Omental fat pad (tissue), 4 donors: Measurements from ENCODE around the gene WDR90. TPM values are rescaled to one million over a fixed set of nuclear protein-coding genes. Genes with fewer than 3 reads are reported as not detected.

ENCODE experiments used
- ATAC-seq: fragments of 150-250 bp; one replicate; pipeline ENCODE4 v1.9.1; 2016; ENCODE audit warnings: mild to moderate bottlenecking, moderate library complexity; ENCODE audit not compliant: low FRiP score
- DNase-seq: peaks from one replicate; pipeline ENCODE4 v3.0.0-alpha.2; 2019; ENCODE audit warnings: low spot score
- total RNA-seq, 4 donors: library from RNA; depleted of rRNA; stranded (reverse); fragments of >200 nt; gene quantifications; one replicate each; pipeline ENCODE4 v1.1.0, GENCODE V29; 2016
- TF ChIP-seq, protein P1 (sequence below), 3 donors: fragments of 450-650 bp; IDR thresholded peaks; one replicate each; pipeline ENCODE4 v1.5.1; 2016 to 2017; ENCODE audit warnings: antibody characterized with exemption in 3 of 3, mild to moderate bottlenecking in 3 of 3, moderate library complexity in 2 of 3

Gene WDR90
- total RNA-seq, 4 donors from 2014 or later, result 7.0 to 25.1 (median 21.2) TPM

DNA sequence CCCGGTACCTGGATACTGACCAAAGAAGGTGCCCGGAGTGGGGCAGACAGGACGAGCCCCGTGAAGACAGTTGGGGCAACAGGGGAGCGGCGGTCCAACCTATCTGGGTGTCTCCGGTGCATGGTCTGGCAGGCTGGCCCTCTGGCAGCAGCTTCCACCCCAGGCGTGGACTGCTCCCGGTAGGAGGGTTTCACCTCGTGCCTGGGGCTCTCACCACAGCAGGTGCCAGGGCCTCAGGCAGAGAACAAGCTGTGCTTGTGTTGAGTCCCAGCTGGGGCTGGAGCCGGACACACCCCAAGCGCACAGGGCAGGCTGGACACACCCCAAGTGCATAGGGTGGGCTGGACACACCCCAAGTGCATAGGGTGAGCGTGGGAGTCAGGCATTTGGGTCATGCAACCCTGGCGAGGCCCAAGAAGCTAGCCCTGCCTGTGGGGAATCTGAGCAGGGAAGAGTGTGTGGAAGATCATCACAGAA, 57.9 kb downstream of the WDR90 start:
- DNase-seq (no peak), ATAC-seq (no peak)
- TF ChIP-seq, protein P1, sequence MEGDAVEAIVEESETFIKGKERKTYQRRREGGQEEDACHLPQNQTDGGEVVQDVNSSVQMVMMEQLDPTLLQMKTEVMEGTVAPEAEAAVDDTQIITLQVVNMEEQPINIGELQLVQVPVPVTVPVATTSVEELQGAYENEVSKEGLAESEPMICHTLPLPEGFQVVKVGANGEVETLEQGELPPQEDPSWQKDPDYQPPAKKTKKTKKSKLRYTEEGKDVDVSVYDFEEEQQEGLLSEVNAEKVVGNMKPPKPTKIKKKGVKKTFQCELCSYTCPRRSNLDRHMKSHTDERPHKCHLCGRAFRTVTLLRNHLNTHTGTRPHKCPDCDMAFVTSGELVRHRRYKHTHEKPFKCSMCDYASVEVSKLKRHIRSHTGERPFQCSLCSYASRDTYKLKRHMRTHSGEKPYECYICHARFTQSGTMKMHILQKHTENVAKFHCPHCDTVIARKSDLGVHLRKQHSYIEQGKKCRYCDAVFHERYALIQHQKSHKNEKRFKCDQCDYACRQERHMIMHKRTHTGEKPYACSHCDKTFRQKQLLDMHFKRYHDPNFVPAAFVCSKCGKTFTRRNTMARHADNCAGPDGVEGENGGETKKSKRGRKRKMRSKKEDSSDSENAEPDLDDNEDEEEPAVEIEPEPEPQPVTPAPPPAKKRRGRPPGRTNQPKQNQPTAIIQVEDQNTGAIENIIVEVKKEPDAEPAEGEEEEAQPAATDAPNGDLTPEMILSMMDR (IDR thresholded peaks at IDR 0.05), result no peak

DNA sequence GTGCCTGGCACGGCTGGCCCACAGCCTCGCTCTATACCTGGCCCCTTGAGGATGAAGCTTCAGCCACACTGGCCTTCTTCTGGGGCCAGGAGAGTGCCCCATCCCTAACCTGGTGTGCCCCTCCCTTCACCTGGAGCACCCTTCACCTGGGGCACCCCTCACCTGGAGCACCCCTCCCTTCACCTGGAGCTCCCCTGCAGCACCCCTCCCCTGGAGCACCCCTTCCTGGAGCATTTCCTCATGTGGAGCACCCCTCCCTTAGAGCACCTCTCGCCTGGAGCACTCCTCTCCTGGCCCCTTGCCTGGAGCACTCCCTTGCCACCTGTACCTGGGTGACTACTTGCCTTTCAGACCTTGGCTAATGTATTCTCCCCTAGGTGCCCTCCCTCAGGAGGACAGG, 58.9 kb downstream of the WDR90 start:
- ATAC-seq (no peak), DNase-seq (no peak)
- TF ChIP-seq, protein P1 (IDR thresholded peaks at IDR 0.05), result no peak

DNA sequence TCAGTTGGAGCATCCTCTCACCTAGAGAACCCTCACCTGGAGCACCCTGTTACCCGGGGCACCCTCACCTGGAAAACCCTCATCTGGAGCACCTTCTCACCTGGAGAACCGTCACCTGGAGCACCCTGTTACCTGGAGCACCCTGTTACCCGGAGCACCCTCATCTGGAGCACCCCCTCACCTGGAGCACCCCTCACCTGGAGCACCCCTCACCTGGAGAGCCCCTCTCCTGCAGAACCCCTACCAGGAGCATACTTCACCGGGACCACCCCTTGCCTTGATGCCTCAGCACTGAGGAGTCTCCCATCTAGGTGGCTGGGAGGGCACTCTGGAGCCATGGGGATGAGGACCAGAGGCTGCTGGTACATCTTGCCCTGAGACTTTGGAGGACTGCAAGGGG, 59.8 kb downstream of the WDR90 start:
- ATAC-seq (no peak), DNase-seq (no peak)
- TF ChIP-seq, protein P1 (IDR thresholded peaks at IDR 0.05), result no peak

DNA sequence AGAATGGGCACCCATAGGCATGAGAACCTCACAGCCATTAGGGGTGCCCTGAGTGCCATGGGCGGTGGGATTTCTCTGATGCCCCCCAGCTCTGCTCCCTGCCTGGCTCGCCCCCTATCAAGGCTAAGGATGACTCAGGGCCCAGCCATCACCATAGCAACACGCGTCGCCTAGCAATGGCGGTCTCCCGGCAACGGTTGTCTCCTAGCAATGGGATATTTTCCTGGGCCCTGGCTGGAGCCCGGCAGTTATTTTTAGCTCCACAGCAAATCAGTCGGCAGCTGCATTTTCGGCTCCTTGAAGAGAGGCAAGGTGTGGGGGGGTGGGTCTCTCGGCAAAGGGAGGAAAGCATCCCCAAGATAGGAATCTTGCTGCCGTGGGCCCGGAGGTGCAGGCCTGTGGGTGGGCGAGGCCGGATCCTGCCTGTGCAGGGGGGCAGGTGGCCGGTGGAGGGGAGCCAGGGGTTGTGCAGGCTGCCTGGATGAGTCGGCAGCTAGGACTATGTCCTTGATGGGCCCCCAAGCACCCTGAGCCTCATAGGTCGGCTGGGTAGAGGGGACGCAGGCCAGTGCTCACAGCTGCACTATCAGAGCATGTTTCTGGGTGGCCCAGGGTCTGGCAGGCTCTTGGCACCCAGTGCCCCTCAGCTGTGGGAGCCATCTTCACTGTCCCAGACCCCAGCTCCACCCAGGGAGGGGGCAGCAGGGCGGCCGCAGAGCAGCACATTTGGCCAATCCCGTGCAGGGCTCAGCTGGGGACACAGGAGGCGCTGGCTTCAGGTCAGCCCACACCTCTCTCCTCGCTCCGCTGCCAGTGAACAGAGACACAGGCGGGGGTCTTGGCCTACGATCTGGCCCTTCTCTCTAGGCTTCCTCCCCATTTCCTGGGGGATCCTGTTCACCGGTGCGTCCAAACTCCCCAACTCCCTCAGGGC, 60.7 kb downstream of the WDR90 start:
- DNase-seq (no peak), ATAC-seq (no peak)
- TF ChIP-seq, protein P1 (IDR thresholded peaks at IDR 0.05), result no peak

DNA sequence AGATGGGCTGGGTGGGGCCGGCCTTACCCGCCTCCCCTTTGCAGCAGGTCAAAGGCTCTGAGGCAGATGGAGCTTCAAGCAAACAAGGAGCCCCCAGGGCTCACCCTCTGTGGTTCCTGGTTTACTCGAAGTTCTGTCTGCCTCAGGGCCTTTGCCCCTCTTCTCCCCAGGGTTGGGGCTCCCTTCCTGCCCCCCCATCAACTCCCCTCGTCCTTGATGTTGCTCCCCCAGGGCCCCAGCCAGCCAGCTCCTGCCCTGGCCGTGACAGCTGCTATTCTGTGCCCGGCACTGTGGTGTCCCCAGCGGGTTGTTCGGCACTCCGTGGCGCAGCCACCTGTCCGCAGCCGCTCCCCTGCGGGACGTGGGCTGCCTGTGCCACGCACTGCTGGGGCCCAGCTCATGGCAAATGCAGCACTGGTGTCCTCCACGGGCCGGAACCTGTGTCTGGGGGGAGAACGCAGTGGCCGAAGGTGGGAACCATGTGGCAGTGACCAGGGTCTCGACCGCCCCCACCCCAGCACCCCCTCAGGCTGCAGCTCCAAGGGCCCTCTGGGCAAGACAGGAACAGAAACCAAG, 61.4 kb downstream of the WDR90 start:
- TF ChIP-seq, protein P1 (IDR thresholded peaks at IDR 0.05), result no peak
- ATAC-seq (no peak), DNase-seq (no peak)

DNA sequence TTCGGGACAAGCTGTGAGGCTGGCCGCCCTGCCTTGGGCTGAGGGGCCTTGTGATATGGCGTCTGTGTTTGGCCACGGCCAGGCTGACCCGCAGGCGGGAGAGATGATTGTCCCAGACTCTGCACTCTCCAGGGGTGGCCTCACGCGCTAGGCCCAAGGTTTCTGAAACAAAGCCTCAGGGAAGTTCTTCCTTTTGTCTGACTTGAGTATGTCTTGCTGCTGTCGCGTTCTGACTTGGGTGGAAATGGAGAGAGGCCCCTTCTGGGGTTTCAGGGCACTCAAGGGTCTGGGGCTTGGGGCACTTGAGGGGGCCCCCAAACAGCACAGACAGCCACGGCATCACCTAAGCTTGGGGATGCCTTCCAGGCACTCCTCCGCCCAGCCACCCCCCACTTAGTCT, 61.9 kb downstream of the WDR90 start:
- TF ChIP-seq, protein P1 (IDR thresholded peaks at IDR 0.05), result no peak
- ATAC-seq (no peak), DNase-seq (no peak)
